Right ventricle myocardium inferior (tissue), 1 donor: ENCODE measurements around the gene SFXN5. TPM values are rescaled to one million over a fixed set of nuclear protein-coding genes. Genes with fewer than 3 reads are reported as not detected.

Experiments used
- ATAC-seq: fragments of 200-7000 bp; cut with Tn5 transposase; one replicate; pipeline ENCODE4 v1.9.1; 2020; ENCODE audit warnings: mild to moderate bottlenecking, moderate library complexity
- DNase-seq: peaks from one replicate; pipeline ENCODE4 v3.0.0; 2021; ENCODE audit errors: missing footprints
- intact Hi-C: fragments of 100-400 bp; cut with DNase I; formaldehyde crosslinking; loops from one replicate; pipeline ENCODE4 v1.11.0; 2022
- total RNA-seq: library from RNA; stranded (reverse); fragmentation: NEBNext Ultra II Directional; extraction: Animal tissue kit (Norgen Biotek cat#: 25700); gene quantifications from one replicate; pipeline ENCODE4 v1.2.1, GENCODE V29; 2021
- donor health status: DM: no; HTN: yes; CAD: no; lungs with severe emphysema.

Gene SFXN5
- total RNA-seq, 1 donor from 2014 or later: 9.6 TPM

GRCh38 chr2:72973566-72974435 lies 97.7 kb downstream of the SFXN5 start:
- DNase-seq (peak; percentile 62), ATAC-seq (peak; percentile 63)
- intact Hi-C loops: loop anchor here (2.0 kb wide), 1 partner anchor 81 kb away; no protein-coding TSS in a partner anchor

GRCh38 chr2:72973137-72973535 lies 98.4 kb downstream of the SFXN5 start:
- no peak for ATAC-seq
- no peak for DNase-seq
- intact Hi-C loops: loop anchor here (2.0 kb wide), 1 partner anchor 80 kb away; no protein-coding TSS in a partner anchor

- intact Hi-C loops: loop anchor here (2.0 kb wide), 1 partner anchor 80 kb away; no protein-coding TSS in a partner anchor
- ATAC-seq (no peak), DNase-seq (peak; percentile 34)
These were observed 99.0 kb downstream of the SFXN5 start for GRCh38 chr2:72972352-72973136.

GRCh38 chr2:72971036-72971435 lies 100.5 kb downstream of the SFXN5 start:
- intact Hi-C loops: no loop called here
- DNase-seq: peak; percentile 4
- no peak for ATAC-seq

GRCh38 chr2:72969706-72970105 lies 101.8 kb downstream of the SFXN5 start:
- DNase-seq: no peak
- intact Hi-C loops: no loop called here
- no peak for ATAC-seq

GRCh38 chr2:72968286-72968685 lies 103.2 kb downstream of the SFXN5 start:
- ATAC-seq: no peak
- DNase-seq: peak; percentile 30
- intact Hi-C loops: no loop called here

GRCh38 chr2:72965770-72966450 lies 105.6 kb downstream of the SFXN5 start:
- intact Hi-C loops: loop anchor here (2.0 kb wide), 1 partner anchor 41 kb away; no protein-coding TSS in a partner anchor
- DNase-seq (peak; percentile 6), ATAC-seq (no peak)

- intact Hi-C loops: no loop called here
- DNase-seq: peak; percentile 37
- ATAC-seq: no peak
These were observed 106.5 kb downstream of the SFXN5 start for GRCh38 chr2:72965016-72965415.

GRCh38 chr2:72964146-72964525 lies 107.4 kb downstream of the SFXN5 start:
- DNase-seq (peak; percentile 8), ATAC-seq (no peak)
- intact Hi-C loops: no loop called here

- ATAC-seq: no peak
- peak; percentile 11 for DNase-seq
- intact Hi-C loops: no loop called here
These were observed 107.9 kb downstream of the SFXN5 start for GRCh38 chr2:72963423-72964145.

GRCh38 chr2:72962911-72963310 lies 108.6 kb downstream of the SFXN5 start:
- intact Hi-C loops: no loop called here
- DNase-seq (peak; percentile 40), ATAC-seq (no peak)

GRCh38 chr2:72961853-72962468 lies 109.6 kb downstream of the SFXN5 start:
- intact Hi-C loops: no loop called here
- ATAC-seq: no peak
- DNase-seq: peak; percentile 30

- DNase-seq (peak; percentile 27), ATAC-seq (no peak)
- intact Hi-C loops: no loop called here
These were observed 110.3 kb downstream of the SFXN5 start for GRCh38 chr2:72961036-72961720.

GRCh38 chr2:72959995-72960981 lies 111.2 kb downstream of the SFXN5 start:
- intact Hi-C loops: no loop called here
- ATAC-seq (no peak), DNase-seq (peak; percentile 30)

- no peak for DNase-seq
- intact Hi-C loops: no loop called here
- no peak for ATAC-seq
These were observed 112.0 kb downstream of the SFXN5 start for GRCh38 chr2:72959554-72959953.
